Panc1 (cell line): ENCODE data around the gene FOSL2. TPM values are rescaled to one million over a fixed set of nuclear protein-coding genes. Genes with fewer than 3 reads are reported as not detected.

Experiments used
- ATAC-seq: fragments of 200-7000 bp; cut with Tn5 transposase; 2 replicates; pipeline ENCODE4 v1.9.1; 2020; ENCODE audit warnings: mild to moderate bottlenecking, moderate library complexity
- BruUV-seq: library from RNA; stranded (reverse); fragments of 400-500 nt; replicated peaks from 2 replicates; lab custom pipeline; 2021; lab: Mats Ljungman, UMichigan
- CTCF ChIA-PET: fragments of 300-600 bp; sonication (Branson Sonifier 250); formaldehyde crosslinking; loops from one replicate; lab custom pipeline; 2022; ENCODE audit warnings: antibody characterized with exemption; lab: Charles Lee
- POLR2A ChIA-PET: fragments of 300-600 bp; sonication (Branson Sonifier 250); formaldehyde crosslinking; loops from one replicate; lab custom pipeline; 2022; ENCODE audit warnings: antibody characterized with exemption; lab: Charles Lee
- DNase-seq: peaks from one replicate; pipeline ENCODE4 v3.0.0-alpha.2; 2010; ENCODE audit warnings: low read depth, low spot score
- H3K27ac ChIP-seq: 2 replicates; pipeline ENCODE4 v1.5.1; 2011; ENCODE audit warnings: mild to moderate bottlenecking, low read length, inconsistent platforms
- H3K27me3 ChIP-seq: fragments of 200-500 bp; sonication (Bioruptor generic); 2 replicates; pipeline ENCODE4 v1.6.0; 2014; ENCODE audit warnings: low read length, inconsistent platforms; ENCODE audit not compliant: control insufficient read depth, insufficient read depth
- H3K36me3 ChIP-seq: fragments of 200-500 bp; sonication (Bioruptor generic); 2 replicates; pipeline ENCODE4 v1.5.1; 2014; ENCODE audit warnings: inconsistent platforms, mild to moderate bottlenecking, low read length, moderate library complexity; ENCODE audit not compliant: control insufficient read depth, insufficient read depth
- H3K4me1 ChIP-seq: 2 replicates; pipeline ENCODE4 v1.5.1; 2011; ENCODE audit warnings: inconsistent platforms, mild to moderate bottlenecking, low read length, moderate library complexity; ENCODE audit not compliant: control insufficient read depth, insufficient read depth
- H3K4me3 ChIP-seq, 2 experiments: 2 replicates each; pipeline ENCODE4 v1.5.1; 2011 to 2012; ENCODE audit warnings: low read depth in 2 of 2, low read length in 2 of 2, mild to moderate bottlenecking in 2 of 2, inconsistent platforms in 1 of 2, moderate library complexity in 1 of 2
- H3K9me3 ChIP-seq: fragments of 200-500 bp; sonication (Bioruptor generic); 2 replicates; pipeline ENCODE4 v1.5.1; 2014; ENCODE audit warnings: low read depth, mild to moderate bottlenecking, inconsistent platforms, low read length, moderate library complexity; ENCODE audit not compliant: control insufficient read depth, insufficient read depth
- CTCF ChIP-seq: fragments of 450-650 bp; IDR thresholded peaks from 2 replicates; pipeline ENCODE4 v1.5.1; 2017; ENCODE audit warnings: mild to moderate bottlenecking
- POLR2AphosphoS5 ChIP-seq: IDR thresholded peaks from 2 replicates; pipeline ENCODE4 v1.6.1; 2012; ENCODE audit warnings: mild to moderate bottlenecking, low read depth, low read length, moderate library complexity
- REST ChIP-seq, 2 experiments: IDR thresholded peaks; 2 replicates each; pipeline ENCODE4 v1.6.1; 2011 to 2012; ENCODE audit warnings: low read depth in 2 of 2, control low read depth in 1 of 2, low read length in 1 of 2, mild to moderate bottlenecking in 1 of 2, moderate library complexity in 1 of 2; ENCODE audit not compliant: insufficient read depth in 1 of 2
- SIN3A ChIP-seq: IDR thresholded peaks from 2 replicates; pipeline ENCODE4 v1.6.1; 2012; ENCODE audit warnings: low read depth, mild to moderate bottlenecking, low read length, moderate library complexity, borderline replicate concordance; ENCODE audit not compliant: insufficient read depth
- TCF7L2 ChIP-seq: IDR thresholded peaks from 2 replicates; pipeline ENCODE4 v1.6.1; 2011; ENCODE audit warnings: mild to moderate bottlenecking, low read depth, low read length, inconsistent platforms
- in situ Hi-C: cut with HindIII; loops from 2 replicates; pipeline ENCODE4 v1.10.0; 2016; ENCODE audit warnings: low sequenced_read_pairs, low pct_unique_long_range_greater_than_20kb
- intact Hi-C: fragments of 100-400 bp; cut with micrococcal nuclease; formaldehyde crosslinking; loops from one replicate; pipeline ENCODE4 v1.10.0; 2022; ENCODE audit not compliant: unreplicated experiment
- total RNA-seq: library from RNA; stranded (reverse); gene quantifications from one replicate; pipeline ENCODE4 v1.2.1, GENCODE V29; 2021; ENCODE audit not compliant: unreplicated experiment

FOSL2 gene
- total RNA-seq, 1 experiment from 2014 or later = 29.0 TPM

- POLR2A ChIA-PET = no interaction called here
- no peaks in the 10 kb centered on the region for H3K27me3 ChIP-seq
- DNase-seq (no peak), ATAC-seq (no peak)
- H3K27ac ChIP-seq = no peak overlapping the region
- no peak overlapping the region for H3K4me3 ChIP-seq
- no peaks in the 10 kb centered on the region; the same call in 1 of the 2 replicates for H3K36me3 ChIP-seq
- CTCF ChIA-PET = no interaction called here
- intact Hi-C loops (loop anchor here (5.0 to 10.0 kb wide), 3 partner anchors 244 to 697 kb away; no protein-coding TSS in a partner anchor), in situ Hi-C loops (no loop called here)
- TF ChIP-seq SIN3A (no peak), TCF7L2 (no peak), POLR2AphosphoS5 (no peak), REST (IDR thresholded peaks at IDR 0.05; ENCODE audit: insufficient read depth in 1 of 2, low read depth in 2 of 2, low read length in 1 of 2) (no peak), CTCF (no peak)
- peaks cover 44% of the 10 kb centered on the region for H3K4me1 ChIP-seq
- BruUV-seq = no TSS peak
- H3K9me3 ChIP-seq = no peaks in the 10 kb centered on the region
Observed at GRCh38 chr2:28399289-28399688, 6.6 kb downstream of the FOSL2 start.

GRCh38 chr2:28399956-28400355 is 7.3 kb downstream of the FOSL2 start:
- H3K27me3 ChIP-seq = no peaks in the 10 kb centered on the region
- no peak overlapping the region for H3K27ac ChIP-seq
- intact Hi-C loops = loop anchor here (5.0 to 10.0 kb wide), 3 partner anchors 245 to 698 kb away; no protein-coding TSS in a partner anchor
- DNase-seq (no peak), ATAC-seq (no peak)
- CTCF ChIA-PET = no interaction called here
- BruUV-seq = no TSS peak
- H3K36me3 ChIP-seq = no peaks in the 10 kb centered on the region; the same call in none of the 2 replicates
- peaks cover 44% of the 10 kb centered on the region for H3K4me1 ChIP-seq
- H3K9me3 ChIP-seq = no peaks in the 10 kb centered on the region
- H3K4me3 ChIP-seq = no peak overlapping the region
- in situ Hi-C loops = no loop called here
- POLR2A ChIA-PET = no interaction called here
- TF ChIP-seq REST (IDR thresholded peaks at IDR 0.05; ENCODE audit: insufficient read depth in 1 of 2, low read depth in 2 of 2, low read length in 1 of 2) (no peak), POLR2AphosphoS5 (no peak), TCF7L2 (no peak), CTCF (no peak), SIN3A (no peak)
